GM23248 (cell line): Measurements from ENCODE around the gene PTBP1.

Experiments used
- EZH2 ChIP-seq: fragments of 200-600 bp; sonication (generic); IDR thresholded peaks from 2 replicates; pipeline ENCODE4 v1.6.1; 2018; ENCODE audit warnings: antibody characterized with exemption, mild to moderate bottlenecking; ENCODE audit not compliant: insufficient read depth, poor library complexity, severe bottlenecking
- EZH2phosphoT487 ChIP-seq: fragments of 200-600 bp; sonication (generic); IDR thresholded peaks from 2 replicates; pipeline ENCODE4 v1.6.1; 2018; ENCODE audit warnings: antibody characterized with exemption, moderate library complexity, mild to moderate bottlenecking, low read depth; ENCODE audit not compliant: insufficient read depth

DNA sequence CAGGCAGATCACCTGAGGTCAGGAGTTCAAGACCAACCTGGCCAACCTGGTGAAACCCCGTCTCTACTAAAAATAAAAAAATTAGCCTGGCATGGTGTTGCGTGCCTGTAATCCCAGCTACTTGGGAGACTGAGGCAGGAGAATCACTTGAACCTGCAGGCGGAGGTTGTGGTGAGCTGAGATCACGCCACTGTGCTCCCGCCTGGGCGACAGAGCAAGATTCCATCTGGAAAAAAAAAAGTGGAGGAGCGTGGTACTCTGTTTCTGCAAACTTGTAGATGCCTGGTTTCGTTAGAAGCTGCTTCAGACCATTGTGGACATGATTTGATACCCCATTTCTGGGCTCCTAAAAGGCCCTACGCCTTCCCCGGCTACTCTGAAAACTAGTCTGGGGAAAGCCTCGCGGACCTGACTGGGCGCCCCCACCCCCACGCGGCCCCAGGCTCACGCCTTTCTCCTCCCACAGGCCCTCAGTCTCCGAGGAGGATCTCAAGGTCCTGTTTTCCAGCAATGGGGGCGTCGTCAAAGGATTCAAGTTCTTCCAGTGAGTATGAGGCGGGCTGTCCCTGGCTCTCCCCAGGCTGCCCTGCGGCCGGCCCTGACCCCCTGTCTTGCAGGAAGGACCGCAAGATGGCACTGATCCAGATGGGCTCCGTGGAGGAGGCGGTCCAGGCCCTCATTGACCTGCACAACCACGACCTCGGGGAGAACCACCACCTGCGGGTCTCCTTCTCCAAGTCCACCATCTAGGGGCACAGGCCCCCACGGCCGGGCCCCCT, 13.0 kb downstream of the PTBP1 start:
- TF ChIP-seq EZH2phosphoT487 (no peak), EZH2 (no peak)
